HepG2 (cell line): ENCODE data around the gene SHISA7. TPM values are rescaled to one million over a fixed set of nuclear protein-coding genes. Genes with fewer than 3 reads are reported as not detected.

Source experiments
- EZH2 ChIP-seq: conservative IDR thresholded peaks from 2 replicates; pipeline ENCODE4 v1.6.1; 2012; ENCODE audit warnings: mild to moderate bottlenecking, low read depth, low read length, moderate library complexity
- HNF4A ChIP-seq: sonication (generic); formaldehyde crosslinking; IDR thresholded peaks from 2 replicates; pipeline ENCODE4 v1.4.0; 2020; ENCODE audit warnings: missing genetic modification reagents
- KDM3A ChIP-seq: IDR thresholded peaks from 2 replicates; pipeline ENCODE4 v1.6.1; 2018; ENCODE audit warnings: low read depth, missing compliant biosample characterization
- MBNL3 ChIP-seq: fragments of 250-450 bp; sonication (Bioruptor Pico); conservative IDR thresholded peaks from 2 replicates; pipeline ENCODE4 v1.8.0; 2022; ENCODE audit warnings: mild to moderate bottlenecking, inconsistent platforms
- MIXL1 ChIP-seq: IDR thresholded peaks from 2 replicates; pipeline ENCODE4 v1.6.1; 2016
- ONECUT2 ChIP-seq: sonication (generic); formaldehyde crosslinking; IDR thresholded peaks from 2 replicates; pipeline ENCODE4 v1.4.0; 2020; ENCODE audit warnings: missing genetic modification reagents
- RAD21 ChIP-seq: fragments of 450-650 bp; formaldehyde crosslinking; IDR thresholded peaks from 2 replicates; pipeline ENCODE4 v1.5.0; 2020; ENCODE audit warnings: mild to moderate bottlenecking
- RXRB ChIP-seq: IDR thresholded peaks from 2 replicates; pipeline ENCODE4 v1.6.1; 2016; ENCODE audit warnings: borderline replicate concordance, missing genetic modification reagents, missing compliant biosample characterization
- SMAD3 ChIP-seq: sonication (generic); formaldehyde crosslinking; IDR thresholded peaks from 2 replicates; pipeline ENCODE4 v1.4.0; 2020; ENCODE audit warnings: missing genetic modification reagents
- SMC3 ChIP-seq: IDR thresholded peaks from 2 replicates; pipeline ENCODE4 v1.6.1; 2011; ENCODE audit warnings: low read length, improper control_type of control experiment
- STAG1 ChIP-seq: sonication (generic); formaldehyde crosslinking; IDR thresholded peaks from 2 replicates; pipeline ENCODE4 v1.4.0; 2020; ENCODE audit warnings: missing genetic modification reagents
- YEATS2 ChIP-seq: sonication (generic); formaldehyde crosslinking; IDR thresholded peaks from 2 replicates; pipeline ENCODE4 v1.4.0; 2020; ENCODE audit warnings: missing genetic modification reagents, borderline replicate concordance
- ZNF20 ChIP-seq: sonication (generic); formaldehyde crosslinking; IDR thresholded peaks from 2 replicates; pipeline ENCODE4 v1.4.0; 2020; ENCODE audit warnings: mild to moderate bottlenecking, moderate library complexity, missing genetic modification reagents
- polyA plus RNA-seq, 8 experiments: library from polyadenylated mRNA; depleted of rRNA in 3 of 8; stranded (reverse) in 7 of 8; unstranded in 1 of 8; fragments of >200 nt; fragmentation: Illumina TruSeq in 4 of 8; extraction: Trizol in 4 of 8; gene quantifications; 2 replicates each; pipeline versions ENCODE4 v1.2.1 to v1.2.3, GENCODE V29; 2011 to 2016; ENCODE audit warnings: low read depth in 4 of 8, missing spikeins in 1 of 8, mixed read lengths in 1 of 8; ENCODE audit not compliant: insufficient read depth in 1 of 8
- total RNA-seq, 5 experiments: library from RNA; depleted of rRNA; stranded (reverse); fragments of >200 nt; fragmentation: Illumina TruSeq; extraction: Trizol; gene quantifications; 2 replicates each; pipeline ENCODE4 v1.2.3, GENCODE V29; 2016; ENCODE audit warnings: low read depth in 1 of 5
- TF ChIP-seq, protein P1 (sequence below): sonication (generic); formaldehyde crosslinking; IDR thresholded peaks from 2 replicates; pipeline ENCODE4 v1.5.0; 2020; ENCODE audit warnings: mild to moderate bottlenecking, missing genetic modification reagents
- TF ChIP-seq, protein P2 (sequence below): sonication (generic); formaldehyde crosslinking; IDR thresholded peaks from 2 replicates; pipeline ENCODE4 v1.9.0; 2022; ENCODE audit warnings: missing genetic modification reagents, mild to moderate bottlenecking, borderline replicate concordance
- TF ChIP-seq, protein P3 (sequence below): sonication (generic); formaldehyde crosslinking; IDR thresholded peaks from 2 replicates; pipeline ENCODE4 v1.4.0; 2020; ENCODE audit warnings: missing genetic modification reagents
- TF ChIP-seq, protein P4 (sequence below): sonication (generic); formaldehyde crosslinking; IDR thresholded peaks from 2 replicates; pipeline ENCODE4 v1.5.0; 2020; ENCODE audit warnings: mild to moderate bottlenecking, missing genetic modification reagents, moderate library complexity
- TF ChIP-seq, protein P5 (sequence below): IDR thresholded peaks from 2 replicates; pipeline ENCODE4 v1.6.1; 2016; ENCODE audit warnings: mild to moderate bottlenecking
- TF ChIP-seq, protein P6 (sequence below): sonication (generic); formaldehyde crosslinking; IDR thresholded peaks from 2 replicates; pipeline ENCODE4 v1.5.1; 2020; ENCODE audit warnings: mild to moderate bottlenecking, moderate library complexity, missing genetic modification reagents

Gene SHISA7
- total and polyA plus RNA-seq, 2 of the 13 experiments (the other 11 are each of a cell fraction or from before 2014, with no cell fraction given) = not detected

DNA sequence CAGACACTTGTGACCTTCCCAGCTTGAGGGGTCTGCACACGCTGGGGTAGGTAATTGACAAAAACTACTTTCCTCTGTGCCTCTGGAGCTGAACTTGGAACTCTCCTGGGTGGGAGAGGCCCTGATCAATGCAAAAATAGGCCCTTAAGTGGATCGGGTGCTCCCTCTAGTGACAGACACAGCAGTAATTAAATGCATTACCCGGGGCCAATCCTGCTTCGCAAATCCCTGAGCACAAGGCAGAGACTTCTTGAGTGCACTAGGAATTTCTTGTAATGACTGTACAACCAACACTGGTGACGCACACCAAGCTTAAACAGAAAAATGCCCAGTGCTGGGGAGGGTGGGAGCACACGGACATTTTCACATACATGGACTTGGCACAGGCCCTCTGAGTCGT lies 24.9 kb downstream of the SHISA7 start (continued):
- TF ChIP-seq, protein P1, sequence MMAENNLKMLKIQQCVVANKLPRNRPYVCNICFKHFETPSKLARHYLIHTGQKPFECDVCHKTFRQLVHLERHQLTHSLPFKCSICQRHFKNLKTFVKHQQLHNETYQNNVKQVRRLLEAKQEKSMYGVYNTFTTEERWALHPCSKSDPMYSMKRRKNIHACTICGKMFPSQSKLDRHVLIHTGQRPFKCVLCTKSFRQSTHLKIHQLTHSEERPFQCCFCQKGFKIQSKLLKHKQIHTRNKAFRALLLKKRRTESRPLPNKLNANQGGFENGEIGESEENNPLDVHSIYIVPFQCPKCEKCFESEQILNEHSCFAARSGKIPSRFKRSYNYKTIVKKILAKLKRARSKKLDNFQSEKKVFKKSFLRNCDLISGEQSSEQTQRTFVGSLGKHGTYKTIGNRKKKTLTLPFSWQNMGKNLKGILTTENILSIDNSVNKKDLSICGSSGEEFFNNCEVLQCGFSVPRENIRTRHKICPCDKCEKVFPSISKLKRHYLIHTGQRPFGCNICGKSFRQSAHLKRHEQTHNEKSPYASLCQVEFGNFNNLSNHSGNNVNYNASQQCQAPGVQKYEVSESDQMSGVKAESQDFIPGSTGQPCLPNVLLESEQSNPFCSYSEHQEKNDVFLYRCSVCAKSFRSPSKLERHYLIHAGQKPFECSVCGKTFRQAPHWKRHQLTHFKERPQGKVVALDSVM (CRISPR knock-in tag) = no peak
- TF ChIP-seq, protein P2, sequence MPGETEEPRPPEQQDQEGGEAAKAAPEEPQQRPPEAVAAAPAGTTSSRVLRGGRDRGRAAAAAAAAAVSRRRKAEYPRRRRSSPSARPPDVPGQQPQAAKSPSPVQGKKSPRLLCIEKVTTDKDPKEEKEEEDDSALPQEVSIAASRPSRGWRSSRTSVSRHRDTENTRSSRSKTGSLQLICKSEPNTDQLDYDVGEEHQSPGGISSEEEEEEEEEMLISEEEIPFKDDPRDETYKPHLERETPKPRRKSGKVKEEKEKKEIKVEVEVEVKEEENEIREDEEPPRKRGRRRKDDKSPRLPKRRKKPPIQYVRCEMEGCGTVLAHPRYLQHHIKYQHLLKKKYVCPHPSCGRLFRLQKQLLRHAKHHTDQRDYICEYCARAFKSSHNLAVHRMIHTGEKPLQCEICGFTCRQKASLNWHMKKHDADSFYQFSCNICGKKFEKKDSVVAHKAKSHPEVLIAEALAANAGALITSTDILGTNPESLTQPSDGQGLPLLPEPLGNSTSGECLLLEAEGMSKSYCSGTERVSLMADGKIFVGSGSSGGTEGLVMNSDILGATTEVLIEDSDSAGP = 0 out of 2 replicates have a peak, but pooled peaks have one; percentile 7
- TF ChIP-seq, protein P3, sequence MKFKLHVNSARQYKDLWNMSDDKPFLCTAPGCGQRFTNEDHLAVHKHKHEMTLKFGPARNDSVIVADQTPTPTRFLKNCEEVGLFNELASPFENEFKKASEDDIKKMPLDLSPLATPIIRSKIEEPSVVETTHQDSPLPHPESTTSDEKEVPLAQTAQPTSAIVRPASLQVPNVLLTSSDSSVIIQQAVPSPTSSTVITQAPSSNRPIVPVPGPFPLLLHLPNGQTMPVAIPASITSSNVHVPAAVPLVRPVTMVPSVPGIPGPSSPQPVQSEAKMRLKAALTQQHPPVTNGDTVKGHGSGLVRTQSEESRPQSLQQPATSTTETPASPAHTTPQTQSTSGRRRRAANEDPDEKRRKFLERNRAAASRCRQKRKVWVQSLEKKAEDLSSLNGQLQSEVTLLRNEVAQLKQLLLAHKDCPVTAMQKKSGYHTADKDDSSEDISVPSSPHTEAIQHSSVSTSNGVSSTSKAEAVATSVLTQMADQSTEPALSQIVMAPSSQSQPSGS (CRISPR knock-in tag) = no peak
- TF ChIP-seq HNF4A (CRISPR knock-in tag) (peak; percentile 58), EZH2 (no peak), KDM3A (CRISPR knock-in tag) (0 out of 2 replicates have a peak, but pooled peaks have one; percentile 53), YEATS2 (CRISPR knock-in tag) (0 out of 2 replicates have a peak, but pooled peaks have one; percentile 11), ZNF20 (CRISPR knock-in tag) (no peak), ONECUT2 (peak; percentile 76), MIXL1 (CRISPR knock-in tag) (peak; percentile 88), STAG1 (peak; percentile 98), MBNL3 (CRISPR knock-in tag) (no peak), SMAD3 (CRISPR knock-in tag) (0 out of 2 replicates have a peak, but pooled peaks have one; percentile 52), RAD21 (peak; percentile 84), RXRB (CRISPR knock-in tag) (peak; percentile 37; the same call in 1 of the 2 replicates), SMC3 (peak; percentile 98)
- TF ChIP-seq, protein P4, sequence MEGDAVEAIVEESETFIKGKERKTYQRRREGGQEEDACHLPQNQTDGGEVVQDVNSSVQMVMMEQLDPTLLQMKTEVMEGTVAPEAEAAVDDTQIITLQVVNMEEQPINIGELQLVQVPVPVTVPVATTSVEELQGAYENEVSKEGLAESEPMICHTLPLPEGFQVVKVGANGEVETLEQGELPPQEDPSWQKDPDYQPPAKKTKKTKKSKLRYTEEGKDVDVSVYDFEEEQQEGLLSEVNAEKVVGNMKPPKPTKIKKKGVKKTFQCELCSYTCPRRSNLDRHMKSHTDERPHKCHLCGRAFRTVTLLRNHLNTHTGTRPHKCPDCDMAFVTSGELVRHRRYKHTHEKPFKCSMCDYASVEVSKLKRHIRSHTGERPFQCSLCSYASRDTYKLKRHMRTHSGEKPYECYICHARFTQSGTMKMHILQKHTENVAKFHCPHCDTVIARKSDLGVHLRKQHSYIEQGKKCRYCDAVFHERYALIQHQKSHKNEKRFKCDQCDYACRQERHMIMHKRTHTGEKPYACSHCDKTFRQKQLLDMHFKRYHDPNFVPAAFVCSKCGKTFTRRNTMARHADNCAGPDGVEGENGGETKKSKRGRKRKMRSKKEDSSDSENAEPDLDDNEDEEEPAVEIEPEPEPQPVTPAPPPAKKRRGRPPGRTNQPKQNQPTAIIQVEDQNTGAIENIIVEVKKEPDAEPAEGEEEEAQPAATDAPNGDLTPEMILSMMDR (CRISPR knock-in tag) = peak; percentile 93
- TF ChIP-seq, protein P5, sequence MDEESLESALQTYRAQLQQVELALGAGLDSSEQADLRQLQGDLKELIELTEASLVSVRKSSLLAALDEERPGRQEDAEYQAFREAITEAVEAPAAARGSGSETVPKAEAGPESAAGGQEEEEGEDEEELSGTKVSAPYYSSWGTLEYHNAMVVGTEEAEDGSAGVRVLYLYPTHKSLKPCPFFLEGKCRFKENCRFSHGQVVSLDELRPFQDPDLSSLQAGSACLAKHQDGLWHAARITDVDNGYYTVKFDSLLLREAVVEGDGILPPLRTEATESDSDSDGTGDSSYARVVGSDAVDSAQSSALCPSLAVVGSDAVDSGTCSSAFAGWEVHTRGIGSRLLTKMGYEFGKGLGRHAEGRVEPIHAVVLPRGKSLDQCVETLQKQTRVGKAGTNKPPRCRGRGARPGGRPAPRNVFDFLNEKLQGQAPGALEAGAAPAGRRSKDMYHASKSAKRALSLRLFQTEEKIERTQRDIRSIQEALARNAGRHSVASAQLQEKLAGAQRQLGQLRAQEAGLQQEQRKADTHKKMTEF = 0 out of 2 replicates have a peak, but pooled peaks have one; percentile 24
- TF ChIP-seq, protein P6, sequence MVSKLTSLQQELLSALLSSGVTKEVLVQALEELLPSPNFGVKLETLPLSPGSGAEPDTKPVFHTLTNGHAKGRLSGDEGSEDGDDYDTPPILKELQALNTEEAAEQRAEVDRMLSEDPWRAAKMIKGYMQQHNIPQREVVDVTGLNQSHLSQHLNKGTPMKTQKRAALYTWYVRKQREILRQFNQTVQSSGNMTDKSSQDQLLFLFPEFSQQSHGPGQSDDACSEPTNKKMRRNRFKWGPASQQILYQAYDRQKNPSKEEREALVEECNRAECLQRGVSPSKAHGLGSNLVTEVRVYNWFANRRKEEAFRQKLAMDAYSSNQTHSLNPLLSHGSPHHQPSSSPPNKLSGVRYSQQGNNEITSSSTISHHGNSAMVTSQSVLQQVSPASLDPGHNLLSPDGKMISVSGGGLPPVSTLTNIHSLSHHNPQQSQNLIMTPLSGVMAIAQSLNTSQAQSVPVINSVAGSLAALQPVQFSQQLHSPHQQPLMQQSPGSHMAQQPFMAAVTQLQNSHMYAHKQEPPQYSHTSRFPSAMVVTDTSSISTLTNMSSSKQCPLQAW (CRISPR knock-in tag) = 0 out of 2 replicates have a peak, but pooled peaks have one; percentile 31
